Measurements from ENCODE around the gene SETD9. TPM values are rescaled to one million over a fixed set of nuclear protein-coding genes. Genes with fewer than 3 reads are reported as not detected.

The SETD9 gene
- total RNA-seq, 2 experiments from 2014 or later, result 6.7 to 13.3 TPM

DNA sequence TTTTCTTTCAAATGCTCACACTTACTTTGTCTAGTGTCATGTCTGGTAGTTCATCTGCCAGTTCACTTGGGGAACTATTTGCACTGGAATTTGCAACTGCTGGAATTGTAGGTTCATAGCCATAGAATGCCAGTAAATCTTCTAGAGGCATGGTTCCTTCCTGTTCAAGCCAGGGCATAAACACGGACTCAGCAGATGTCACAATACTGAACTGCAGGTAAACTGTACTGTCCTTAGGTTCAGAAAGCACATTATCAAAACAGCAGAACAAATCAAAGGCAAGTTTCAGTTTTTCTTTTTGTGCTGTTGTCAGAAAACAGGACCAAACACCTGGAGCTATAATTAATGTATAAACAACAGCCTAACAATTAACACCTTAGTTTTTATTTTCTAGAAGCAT is 29.5 kb downstream of the SETD9 start:
- ChIA-PET CTCF (ENCODE audit: unreplicated experiment) (no interaction called here), POLR2A (no interaction called here)
- no TSS peak for BruUV-seq (replicated peaks)
- H3K4me3 ChIP-seq (ENCODE audit: low read depth, low read length, poor library complexity, severe bottlenecking), result no peak overlapping the region
- H3K36me3 ChIP-seq (ENCODE audit: insufficient read depth, low read length), result peaks cover 98% of the 10 kb centered on the region
- H2AFZ ChIP-seq (ENCODE audit: low read length), result no peak overlapping the region
- H4K20me1 ChIP-seq (ENCODE audit: insufficient read depth, low read length), result no peaks in the 10 kb centered on the region
- DNase-seq (ENCODE audit: low spot score), result no peak
- H3K9me2 ChIP-seq (ENCODE audit: insufficient read depth, low read length), result no peaks in the 10 kb centered on the region
- H3K4me2 ChIP-seq (ENCODE audit: low read length), result no peak overlapping the region
- H3K79me2 ChIP-seq (ENCODE audit: insufficient read depth, low read depth, low read length), result no peaks in the 10 kb centered on the region
- H3K27ac ChIP-seq (ENCODE audit: low read depth, low read length, poor library complexity, severe bottlenecking), result no peak overlapping the region
- H3K4me1 ChIP-seq (ENCODE audit: insufficient read depth, low read length, poor library complexity, severe bottlenecking), result no peaks in the 10 kb centered on the region
- TF ChIP-seq, protein P1, sequence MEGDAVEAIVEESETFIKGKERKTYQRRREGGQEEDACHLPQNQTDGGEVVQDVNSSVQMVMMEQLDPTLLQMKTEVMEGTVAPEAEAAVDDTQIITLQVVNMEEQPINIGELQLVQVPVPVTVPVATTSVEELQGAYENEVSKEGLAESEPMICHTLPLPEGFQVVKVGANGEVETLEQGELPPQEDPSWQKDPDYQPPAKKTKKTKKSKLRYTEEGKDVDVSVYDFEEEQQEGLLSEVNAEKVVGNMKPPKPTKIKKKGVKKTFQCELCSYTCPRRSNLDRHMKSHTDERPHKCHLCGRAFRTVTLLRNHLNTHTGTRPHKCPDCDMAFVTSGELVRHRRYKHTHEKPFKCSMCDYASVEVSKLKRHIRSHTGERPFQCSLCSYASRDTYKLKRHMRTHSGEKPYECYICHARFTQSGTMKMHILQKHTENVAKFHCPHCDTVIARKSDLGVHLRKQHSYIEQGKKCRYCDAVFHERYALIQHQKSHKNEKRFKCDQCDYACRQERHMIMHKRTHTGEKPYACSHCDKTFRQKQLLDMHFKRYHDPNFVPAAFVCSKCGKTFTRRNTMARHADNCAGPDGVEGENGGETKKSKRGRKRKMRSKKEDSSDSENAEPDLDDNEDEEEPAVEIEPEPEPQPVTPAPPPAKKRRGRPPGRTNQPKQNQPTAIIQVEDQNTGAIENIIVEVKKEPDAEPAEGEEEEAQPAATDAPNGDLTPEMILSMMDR (conservative IDR thresholded peaks at IDR 0.05; ENCODE audit: low read length), result no peak
- TF ChIP-seq EZH2phosphoT487 (IDR thresholded peaks at IDR 0.05; ENCODE audit: borderline replicate concordance, low read depth, low read length), result no peak
- H3K9me3 ChIP-seq (ENCODE audit: low read length), result no peaks in the 10 kb centered on the region
- intact Hi-C loops (cut with micrococcal nuclease; ENCODE audit: unreplicated experiment), result no loop called here

DNA sequence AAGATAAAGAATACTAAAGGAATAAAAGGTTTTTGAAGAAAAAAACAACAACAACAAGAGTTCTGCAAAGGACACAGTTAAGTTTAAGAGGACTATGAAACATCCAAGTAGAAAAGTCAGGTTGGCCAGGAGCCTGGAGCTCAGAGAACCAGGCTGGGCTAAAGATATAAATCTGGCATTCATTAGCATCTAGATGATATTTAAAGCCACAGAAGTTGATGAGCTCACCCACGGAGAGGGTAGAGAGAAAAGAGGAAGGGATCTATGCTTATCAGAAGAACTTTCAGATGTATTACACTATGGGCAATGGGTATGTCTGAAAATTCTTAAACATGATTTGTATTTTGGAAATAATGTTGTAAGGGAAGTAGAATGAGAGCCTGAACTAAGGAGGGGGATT is 32.6 kb downstream of the SETD9 start:
- Histone ChIP-seq H3K79me2 (ENCODE audit: insufficient read depth, low read depth, low read length) (no peaks in the 10 kb centered on the region), H3K4me2 (ENCODE audit: low read length) (no peak overlapping the region), H3K4me1 (ENCODE audit: insufficient read depth, low read length, poor library complexity, severe bottlenecking) (no peaks in the 10 kb centered on the region), H3K4me3 (ENCODE audit: low read depth, low read length, poor library complexity, severe bottlenecking) (no peak overlapping the region), H2AFZ (ENCODE audit: low read length) (no peak overlapping the region), H3K27ac (ENCODE audit: low read depth, low read length, poor library complexity, severe bottlenecking) (no peak overlapping the region), H3K9me3 (ENCODE audit: low read length) (no peaks in the 10 kb centered on the region), H3K9me2 (ENCODE audit: insufficient read depth, low read length) (no peaks in the 10 kb centered on the region), H4K20me1 (ENCODE audit: insufficient read depth, low read length) (no peaks in the 10 kb centered on the region), H3K36me3 (ENCODE audit: insufficient read depth, low read length) (peaks cover 97% of the 10 kb centered on the region)
- no TSS peak for BruUV-seq (replicated peaks)
- no peak for TF ChIP-seq EZH2phosphoT487 (IDR thresholded peaks at IDR 0.05; ENCODE audit: borderline replicate concordance, low read depth, low read length)
- TF ChIP-seq, protein P1 (conservative IDR thresholded peaks at IDR 0.05; ENCODE audit: low read length), result no peak
- POLR2A ChIA-PET, result no interaction called here
- no peak for DNase-seq (ENCODE audit: low spot score)
- CTCF ChIA-PET (ENCODE audit: unreplicated experiment), result no interaction called here
- intact Hi-C loops (cut with micrococcal nuclease; ENCODE audit: unreplicated experiment), result no loop called here

DNA sequence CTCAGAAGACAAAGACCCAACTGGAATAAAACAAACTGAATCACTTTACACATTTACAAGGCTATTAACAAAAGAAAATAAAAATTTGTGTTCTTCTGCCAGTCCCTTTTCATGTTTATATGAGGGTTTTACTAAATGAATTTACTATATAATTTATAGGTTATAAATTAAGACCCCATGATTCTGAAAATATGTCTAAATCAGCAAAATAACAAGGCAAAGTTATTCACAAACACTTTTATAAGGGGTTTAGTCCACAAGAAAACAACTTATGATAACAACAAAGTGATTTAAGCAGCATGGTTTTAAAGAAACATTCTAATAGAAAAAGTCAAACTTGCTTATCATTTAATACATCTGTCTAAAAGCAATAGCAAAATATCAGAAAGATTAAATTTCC is 37.7 kb downstream of the SETD9 start:
- no peaks in the 10 kb centered on the region for H3K9me3 ChIP-seq (ENCODE audit: low read length)
- no peak for DNase-seq (ENCODE audit: low spot score)
- intact Hi-C loops (cut with micrococcal nuclease; ENCODE audit: unreplicated experiment), result no loop called here
- peaks cover 10% of the 10 kb centered on the region for H3K4me1 ChIP-seq (ENCODE audit: insufficient read depth, low read length, poor library complexity, severe bottlenecking)
- POLR2A ChIA-PET, result interaction anchor here (0.5 kb wide), 1 partner anchor 323 kb away, joined by 3 read pairs; no protein-coding TSS in a partner anchor
- CTCF ChIA-PET (ENCODE audit: unreplicated experiment), result no interaction called here
- H3K9me2 ChIP-seq (ENCODE audit: insufficient read depth, low read length), result no peaks in the 10 kb centered on the region
- peaks cover 10% of the 10 kb centered on the region; the same call in 1 of the 2 replicates for H3K79me2 ChIP-seq (ENCODE audit: insufficient read depth, low read depth, low read length)
- H3K4me2 ChIP-seq (ENCODE audit: low read length), result no peak overlapping the region
- no peak overlapping the region for H3K4me3 ChIP-seq (ENCODE audit: low read depth, low read length, poor library complexity, severe bottlenecking)
- TF ChIP-seq, protein P1 (conservative IDR thresholded peaks at IDR 0.05; ENCODE audit: low read length), result no peak
- H4K20me1 ChIP-seq (ENCODE audit: insufficient read depth, low read length), result peaks cover 7% of the 10 kb centered on the region; the same call in 1 of the 2 replicates
- no peak overlapping the region for H2AFZ ChIP-seq (ENCODE audit: low read length)
- no peak overlapping the region for H3K27ac ChIP-seq (ENCODE audit: low read depth, low read length, poor library complexity, severe bottlenecking)
- BruUV-seq (replicated peaks), result no TSS peak
- peaks cover 73% of the 10 kb centered on the region for H3K36me3 ChIP-seq (ENCODE audit: insufficient read depth, low read length)
